Liver (tissue), 9 donors: Measurements from ENCODE around the gene ARHGAP33. TPM values are rescaled to one million over a fixed set of nuclear protein-coding genes. Genes with fewer than 3 reads are reported as not detected.

Source experiments
- DNase-seq: peaks from one replicate; pipeline ENCODE4 v3.0.0-alpha.2; 2017; ENCODE audit warnings: low spot score
- H3K27ac ChIP-seq, 2 donors: one replicate each; pipeline ENCODE4 v1.7.0; 2013; ENCODE audit warnings: inconsistent platforms in 2 of 2, low read length in 2 of 2, control low read depth in 1 of 2, low read depth in 1 of 2, mild to moderate bottlenecking in 1 of 2
- H3K27me3 ChIP-seq, 4 donors: one replicate each; pipeline versions ENCODE4 v1.6.1 to v1.7.0; 2013; ENCODE audit warnings: low read length in 3 of 4, inconsistent platforms in 1 of 4, mild to moderate bottlenecking in 1 of 4, moderate library complexity in 1 of 4; ENCODE audit not compliant: control insufficient read depth in 4 of 4, insufficient read depth in 4 of 4
- H3K36me3 ChIP-seq, 4 donors: one replicate each; pipeline versions ENCODE4 v1.6.1 to v1.7.0; 2013; ENCODE audit warnings: low read length in 3 of 4, mild to moderate bottlenecking in 3 of 4, low read depth in 1 of 4, moderate library complexity in 1 of 4; ENCODE audit not compliant: control insufficient read depth in 4 of 4, insufficient read depth in 3 of 4
- H3K4me1 ChIP-seq, 4 donors: one replicate each; pipeline versions ENCODE4 v1.6.1 to v1.7.0; 2013; ENCODE audit warnings: low read length in 3 of 4, mild to moderate bottlenecking in 3 of 4, moderate library complexity in 1 of 4; ENCODE audit not compliant: control insufficient read depth in 4 of 4, insufficient read depth in 4 of 4
- H3K4me3 ChIP-seq, 3 donors: one replicate each; pipeline versions ENCODE4 v1.6.1 to v1.7.0; 2013; ENCODE audit warnings: low read length in 3 of 3, control low read depth in 1 of 3, low read depth in 1 of 3, mild to moderate bottlenecking in 1 of 3
- H3K9ac ChIP-seq, 2 donors: one replicate each; pipeline ENCODE4 v1.7.0; 2013; ENCODE audit warnings: low read length in 2 of 2, mild to moderate bottlenecking in 2 of 2, moderate library complexity in 2 of 2, control low read depth in 1 of 2, low read depth in 1 of 2
- H3K9me3 ChIP-seq, 4 donors: one replicate each; pipeline versions ENCODE4 v1.6.1 to v1.7.0; 2013; ENCODE audit warnings: low read length in 3 of 4; ENCODE audit not compliant: control insufficient read depth in 4 of 4
- ATF3 ChIP-seq: IDR thresholded peaks from 2 replicates; pipeline ENCODE4 v1.6.1; 2016; ENCODE audit warnings: antibody characterized with exemption
- CTCF ChIP-seq: fragments of 150-350 bp; IDR thresholded peaks from 2 replicates; pipeline ENCODE4 v1.5.1; 2017; ENCODE audit warnings: improper control_type of control experiment, low read depth, low read length; ENCODE audit not compliant: missing input control
- EGR1 ChIP-seq, 2 donors: IDR thresholded peaks; 2 replicates each; pipeline ENCODE4 v1.6.1; 2016 to 2018; ENCODE audit warnings: antibody characterized with exemption in 2 of 2, low read depth in 2 of 2
- FOXA1 ChIP-seq: IDR thresholded peaks from 2 replicates; pipeline ENCODE4 v1.6.1; 2016; ENCODE audit warnings: antibody characterized with exemption
- FOXA2 ChIP-seq: IDR thresholded peaks from 2 replicates; pipeline ENCODE4 v1.6.1; 2016; ENCODE audit warnings: antibody characterized with exemption
- GABPA ChIP-seq, 2 donors: IDR thresholded peaks in 1 of 2; conservative IDR thresholded peaks in 1 of 2; 2 replicates each; pipeline ENCODE4 v1.6.1; 2016; ENCODE audit warnings: antibody characterized with exemption in 2 of 2, mild to moderate bottlenecking in 1 of 2, moderate library complexity in 1 of 2
- HNF4A ChIP-seq, 2 donors: conservative IDR thresholded peaks; 2 replicates each; pipeline ENCODE4 v1.6.1; 2016; ENCODE audit warnings: antibody characterized with exemption in 2 of 2, mild to moderate bottlenecking in 2 of 2
- JUND ChIP-seq, 2 donors: IDR thresholded peaks; 2 replicates each; pipeline ENCODE4 v1.6.1; 2016; ENCODE audit warnings: antibody characterized with exemption in 2 of 2
- MAX ChIP-seq: IDR thresholded peaks from 2 replicates; pipeline ENCODE4 v1.6.1; 2016; ENCODE audit warnings: antibody characterized with exemption
- NR2F2 ChIP-seq: IDR thresholded peaks from 2 replicates; pipeline ENCODE4 v1.6.1; 2016; ENCODE audit warnings: antibody characterized with exemption
- RAD21 ChIP-seq, 2 donors: IDR thresholded peaks; 2 replicates each; pipeline ENCODE4 v1.6.1; 2016; ENCODE audit warnings: antibody characterized with exemption in 2 of 2, mild to moderate bottlenecking in 2 of 2
- REST ChIP-seq: IDR thresholded peaks from 2 replicates; pipeline ENCODE4 v1.6.1; 2016; ENCODE audit warnings: antibody characterized with exemption, mild to moderate bottlenecking
- RXRA ChIP-seq, 2 donors: IDR thresholded peaks; 2 replicates each; pipeline ENCODE4 v1.6.1; 2017 to 2018; ENCODE audit warnings: antibody characterized with exemption in 2 of 2, mild to moderate bottlenecking in 1 of 2
- SP1 ChIP-seq: IDR thresholded peaks from 2 replicates; pipeline ENCODE4 v1.6.1; 2018; ENCODE audit warnings: antibody characterized with exemption, mild to moderate bottlenecking
- TAF1 ChIP-seq: conservative IDR thresholded peaks from 2 replicates; pipeline ENCODE4 v1.6.1; 2016; ENCODE audit warnings: antibody characterized with exemption, mild to moderate bottlenecking
- YY1 ChIP-seq: IDR thresholded peaks from 2 replicates; pipeline ENCODE4 v1.6.1; 2016; ENCODE audit warnings: antibody characterized with exemption, mild to moderate bottlenecking
- ZBTB33 ChIP-seq: IDR thresholded peaks from 2 replicates; pipeline ENCODE4 v1.6.1; 2016; ENCODE audit warnings: antibody characterized with exemption
- WGBS: extraction: QIAGEN DNeasy Blood & Tissue Kit; methylation state at CpG from one replicate; pipeline ENCODE4 v1.1.7; 2013; 5-methylcytosine and 5-hydroxymethylcytosine counted together
- polyA plus RNA-seq, 2 donors: library from polyadenylated mRNA; stranded (reverse) in 1 of 2; unstranded in 1 of 2; fragments of 200-250 nt in 1 of 2; fragments of >200 nt in 1 of 2; fragmentation: Nextera tagmentation in 1 of 2; extraction: Ambion mirVana in 1 of 2; gene quantifications; one replicate each; pipeline versions ENCODE4 v1.2.1 to v1.2.3, GENCODE V29; 2013 to 2015
- total RNA-seq, 2 donors: library from RNA; depleted of rRNA; stranded (reverse); fragments of >200 nt; gene quantifications; one replicate each; pipeline ENCODE4 v1.2.3, GENCODE V29; 2014
- donor health status: healthy.
- donor health status: healthy.
- donor health status: healthy.
- donor health status: healthy.
- donor health status: healthy.

Gene ARHGAP33
- total and polyA plus RNA-seq, 4 donors = 0.85 to 10.1 (median 1.8) TPM

GRCh38 chr19:35748106-35749020 is 27.0 kb upstream of the ARHGAP33 start, which contains the start of gene LIN37:
Gene LIN37 (plus strand): TSS chr19:35748576. CDS start chr19:35748725, 149 bp downstream.
- H3K36me3 ChIP-seq = peaks cover 0 to 9% (median 5%) of the 10 kb centered on the region in 4 donors
- no peaks in the 10 kb centered on the region for H3K9me3 ChIP-seq
- peak within 1 kb of the TSS; percentile 63 to 71 for H3K27ac ChIP-seq
- H3K4me1 ChIP-seq = peaks cover 6 to 32% (median 28%) of the 10 kb centered on the region in 4 donors
- H3K9ac ChIP-seq = peak within 1 kb of the TSS; percentile 61 to 76
- TF ChIP-seq RXRA (IDR thresholded peaks at IDR 0.05) = peak; percentile 45 to 48
- TF ChIP-seq EGR1 (IDR thresholded peaks at IDR 0.05; ENCODE audit: low read depth in 2 of 2) = peak in 1 of 2 donors; percentile 55
- TF ChIP-seq YY1 = peak; percentile 89
- no peak for TF ChIP-seq ATF3
- no peak for TF ChIP-seq FOXA1
- no peak for TF ChIP-seq TAF1
- TF ChIP-seq FOXA2 = no peak
- TF ChIP-seq REST = no peak
- TF ChIP-seq ZBTB33 = peak; percentile 99
- peak; percentile 86 to 97 for TF ChIP-seq GABPA (IDR thresholded peaks at IDR 0.05 in 1 of 2, conservative IDR thresholded peaks at IDR 0.05 in 1 of 2)
- TF ChIP-seq NR2F2 = peak; percentile 86
- TF ChIP-seq MAX = peak; percentile 78
- peak; percentile 50 to 73 for TF ChIP-seq HNF4A (conservative IDR thresholded peaks at IDR 0.05)
- TF ChIP-seq JUND (IDR thresholded peaks at IDR 0.05) = peak in 1 of 2 donors; percentile 16
- peak; percentile 40 for TF ChIP-seq CTCF
- peak; percentile 98 for TF ChIP-seq SP1
- TF ChIP-seq RAD21 (IDR thresholded peaks at IDR 0.05) = peak in 1 of 2 donors; percentile 27
- peak within 1 kb of the TSS; percentile 82 to 98 (median 91) for H3K4me3 ChIP-seq
- under 1% methylated on average over 45 of the region's 45 CpGs for WGBS
- no peaks in the 10 kb centered on the region for H3K27me3 ChIP-seq
- DNase-seq = peak; percentile 98
